Hair follicle dermal papilla cell (primary cell): ENCODE measurements around the gene AMY1C. TPM values are rescaled to one million over a fixed set of nuclear protein-coding genes. Genes with fewer than 3 reads are reported as not detected.

Source experiments
- total RNA-seq: library from RNA; depleted of rRNA; stranded (reverse); fragments of >200 nt; gene quantifications from 2 replicates; pipeline ENCODE4 v1.2.3, GENCODE V29; 2012

Gene AMY1C
- total RNA-seq = not detected in 2 replicates

DNA sequence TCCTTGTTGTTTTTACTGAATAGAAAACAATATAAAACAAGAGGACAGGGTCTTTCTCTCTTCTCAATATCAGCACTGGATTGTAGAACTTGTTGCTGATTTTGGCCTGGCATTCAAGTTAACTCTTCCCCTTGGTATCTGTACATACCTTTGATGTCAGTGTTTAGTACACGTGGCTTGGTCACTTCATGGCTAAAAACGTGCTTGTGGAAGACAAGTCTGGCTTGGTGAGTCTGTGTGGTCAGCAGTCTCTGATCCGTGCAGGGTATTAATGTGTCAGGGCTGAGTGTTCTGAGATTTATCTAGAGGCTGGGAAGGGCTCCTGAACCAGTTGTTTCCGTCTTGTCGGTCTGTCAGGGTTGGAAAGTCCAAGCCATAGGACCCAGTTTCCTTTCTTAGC is at the start of gene AMY1C:
Gene AMY1C (plus strand): TSS at position 301 of the 400 bp plus-strand sequence. CDS start 572 bp downstream, outside the sequence.

Other genes with a start within 250 kb of the AMY1C start
- gene RNPC3, start 224.2 kb upstream of the AMY1C start, total RNA-seq = 10.3 and 16.6 TPM in 2 replicates
- 10.3 and 10.9 TPM in 2 replicates for gene AMY2B, start 178.3 kb upstream of the AMY1C start, total RNA-seq
- gene AMY2A, start 132.5 kb upstream of the AMY1C start, total RNA-seq = not detected in 2 replicates
- not detected in 2 replicates for gene AMY1A, start 94.1 kb upstream of the AMY1C start, total RNA-seq
- not detected in 2 replicates for gene AMY1B, start 53.7 kb upstream of the AMY1C start, total RNA-seq